ENCODE measurements around the gene ATP5F1B. TPM values are rescaled to one million over a fixed set of nuclear protein-coding genes. Genes with fewer than 3 reads are reported as not detected.

ATP5F1B gene
- total RNA-seq, 1 experiment from 2014 or later: 999 TPM

DNA sequence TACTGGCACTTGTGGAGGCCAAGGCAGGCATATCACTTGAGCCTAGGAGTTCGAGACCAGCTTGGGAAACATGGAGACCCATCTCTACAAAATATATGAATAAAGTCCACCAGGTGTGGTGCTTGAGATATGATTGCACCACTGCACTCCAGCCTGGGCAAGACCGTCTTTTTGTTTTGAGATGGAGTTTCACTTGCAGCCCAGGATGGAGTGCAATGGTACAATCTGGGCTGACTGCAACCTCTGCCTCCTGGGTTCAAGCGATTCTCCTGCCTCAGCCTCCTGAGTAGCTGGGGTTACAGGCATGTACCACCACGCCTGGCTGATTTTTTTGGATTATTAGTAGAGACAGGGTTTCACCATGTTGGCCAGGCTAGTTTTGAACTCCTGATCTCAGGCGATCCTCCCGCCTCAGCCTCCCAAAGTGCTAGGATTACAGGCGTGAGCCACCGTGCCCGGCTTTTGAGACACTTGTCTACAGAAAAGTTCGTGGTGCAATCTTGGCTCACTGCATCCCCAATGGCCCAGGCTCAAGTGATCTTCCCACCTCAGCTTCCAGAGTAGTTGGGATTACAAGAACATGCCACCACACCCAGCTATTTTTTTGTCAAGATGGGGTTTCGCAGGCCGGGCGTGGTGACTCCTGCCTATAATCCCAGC is 16.3 kb upstream of the ATP5F1B start:
- H3K27me3 ChIP-seq (ENCODE audit: control insufficient read depth, insufficient read depth, low read length): no peaks in the 10 kb centered on the region
- intact Hi-C loops (cut with micrococcal nuclease; ENCODE audit: unreplicated experiment) (no loop called here), in situ Hi-C loops (cut with HindIII; ENCODE audit: low pct_unique_long_range_greater_than_20kb, low sequenced_read_pairs) (no loop called here)
- H3K36me3 ChIP-seq (ENCODE audit: control insufficient read depth, insufficient read depth, low read length): peaks cover 22% of the 10 kb centered on the region
- H3K27ac ChIP-seq (ENCODE audit: low read length): no peak overlapping the region
- TF ChIP-seq TCF7L2 (IDR thresholded peaks at IDR 0.05; ENCODE audit: low read depth, low read length): no peak
- peak; percentile 70 for TF ChIP-seq POLR2AphosphoS5 (IDR thresholded peaks at IDR 0.05; ENCODE audit: low read depth, low read length)
- TF ChIP-seq, protein P1, sequence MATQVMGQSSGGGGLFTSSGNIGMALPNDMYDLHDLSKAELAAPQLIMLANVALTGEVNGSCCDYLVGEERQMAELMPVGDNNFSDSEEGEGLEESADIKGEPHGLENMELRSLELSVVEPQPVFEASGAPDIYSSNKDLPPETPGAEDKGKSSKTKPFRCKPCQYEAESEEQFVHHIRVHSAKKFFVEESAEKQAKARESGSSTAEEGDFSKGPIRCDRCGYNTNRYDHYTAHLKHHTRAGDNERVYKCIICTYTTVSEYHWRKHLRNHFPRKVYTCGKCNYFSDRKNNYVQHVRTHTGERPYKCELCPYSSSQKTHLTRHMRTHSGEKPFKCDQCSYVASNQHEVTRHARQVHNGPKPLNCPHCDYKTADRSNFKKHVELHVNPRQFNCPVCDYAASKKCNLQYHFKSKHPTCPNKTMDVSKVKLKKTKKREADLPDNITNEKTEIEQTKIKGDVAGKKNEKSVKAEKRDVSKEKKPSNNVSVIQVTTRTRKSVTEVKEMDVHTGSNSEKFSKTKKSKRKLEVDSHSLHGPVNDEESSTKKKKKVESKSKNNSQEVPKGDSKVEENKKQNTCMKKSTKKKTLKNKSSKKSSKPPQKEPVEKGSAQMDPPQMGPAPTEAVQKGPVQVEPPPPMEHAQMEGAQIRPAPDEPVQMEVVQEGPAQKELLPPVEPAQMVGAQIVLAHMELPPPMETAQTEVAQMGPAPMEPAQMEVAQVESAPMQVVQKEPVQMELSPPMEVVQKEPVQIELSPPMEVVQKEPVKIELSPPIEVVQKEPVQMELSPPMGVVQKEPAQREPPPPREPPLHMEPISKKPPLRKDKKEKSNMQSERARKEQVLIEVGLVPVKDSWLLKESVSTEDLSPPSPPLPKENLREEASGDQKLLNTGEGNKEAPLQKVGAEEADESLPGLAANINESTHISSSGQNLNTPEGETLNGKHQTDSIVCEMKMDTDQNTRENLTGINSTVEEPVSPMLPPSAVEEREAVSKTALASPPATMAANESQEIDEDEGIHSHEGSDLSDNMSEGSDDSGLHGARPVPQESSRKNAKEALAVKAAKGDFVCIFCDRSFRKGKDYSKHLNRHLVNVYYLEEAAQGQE (IDR thresholded peaks at IDR 0.05; ENCODE audit: insufficient read depth in 1 of 2, low read depth in 2 of 2, low read length in 1 of 2): no peak
- TF ChIP-seq SIN3A (IDR thresholded peaks at IDR 0.05; ENCODE audit: borderline replicate concordance, insufficient read depth, low read depth, low read length): no peak
- TF ChIP-seq, protein P2, sequence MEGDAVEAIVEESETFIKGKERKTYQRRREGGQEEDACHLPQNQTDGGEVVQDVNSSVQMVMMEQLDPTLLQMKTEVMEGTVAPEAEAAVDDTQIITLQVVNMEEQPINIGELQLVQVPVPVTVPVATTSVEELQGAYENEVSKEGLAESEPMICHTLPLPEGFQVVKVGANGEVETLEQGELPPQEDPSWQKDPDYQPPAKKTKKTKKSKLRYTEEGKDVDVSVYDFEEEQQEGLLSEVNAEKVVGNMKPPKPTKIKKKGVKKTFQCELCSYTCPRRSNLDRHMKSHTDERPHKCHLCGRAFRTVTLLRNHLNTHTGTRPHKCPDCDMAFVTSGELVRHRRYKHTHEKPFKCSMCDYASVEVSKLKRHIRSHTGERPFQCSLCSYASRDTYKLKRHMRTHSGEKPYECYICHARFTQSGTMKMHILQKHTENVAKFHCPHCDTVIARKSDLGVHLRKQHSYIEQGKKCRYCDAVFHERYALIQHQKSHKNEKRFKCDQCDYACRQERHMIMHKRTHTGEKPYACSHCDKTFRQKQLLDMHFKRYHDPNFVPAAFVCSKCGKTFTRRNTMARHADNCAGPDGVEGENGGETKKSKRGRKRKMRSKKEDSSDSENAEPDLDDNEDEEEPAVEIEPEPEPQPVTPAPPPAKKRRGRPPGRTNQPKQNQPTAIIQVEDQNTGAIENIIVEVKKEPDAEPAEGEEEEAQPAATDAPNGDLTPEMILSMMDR (IDR thresholded peaks at IDR 0.05): no peak
- POLR2A ChIA-PET: no interaction called here
- no TSS peak for BruUV-seq (replicated peaks)
- no peak overlapping the region for H3K4me3 ChIP-seq (ENCODE audit: low read depth in 2 of 2, low read length in 2 of 2)
- no peaks in the 10 kb centered on the region for H3K9me3 ChIP-seq (ENCODE audit: control insufficient read depth, insufficient read depth, low read depth, low read length)
- H3K4me1 ChIP-seq (ENCODE audit: control insufficient read depth, insufficient read depth, low read length): no peaks in the 10 kb centered on the region
- CTCF ChIA-PET: interaction anchor here (0.6 kb wide), 2 partner anchors 11 to 50 kb away, joined by 3 to 17 read pairs; no protein-coding TSS in a partner anchor
- ATAC-seq (peak; percentile 18; the same call in 1 of the 2 replicates), DNase-seq (ENCODE audit: low read depth, low spot score) (no peak)

DNA sequence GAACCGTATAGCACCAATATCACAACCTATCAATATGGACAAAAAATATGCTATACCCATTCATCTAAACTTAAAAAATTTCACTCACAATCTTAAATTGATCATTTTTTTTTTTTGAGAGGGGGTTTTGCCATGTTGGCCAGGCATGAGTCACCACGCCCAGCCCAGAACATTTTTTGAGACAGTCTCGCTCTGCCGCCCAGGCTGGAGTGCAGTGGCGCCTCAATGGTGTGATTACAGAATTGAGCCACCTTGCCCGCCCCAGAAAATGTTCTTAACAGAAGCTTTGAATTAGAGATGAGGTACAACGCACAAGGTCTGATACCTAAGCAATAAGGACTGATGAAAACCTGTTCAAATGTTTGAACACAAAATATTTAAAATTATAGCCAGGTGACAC is 15.8 kb upstream of the ATP5F1B start:
- POLR2A ChIA-PET: no interaction called here
- no TSS peak for BruUV-seq (replicated peaks)
- Histone ChIP-seq H3K27ac (ENCODE audit: low read length) (no peak overlapping the region), H3K4me3 (ENCODE audit: low read depth in 2 of 2, low read length in 2 of 2) (no peak overlapping the region), H3K36me3 (ENCODE audit: control insufficient read depth, insufficient read depth, low read length) (peaks cover 21% of the 10 kb centered on the region), H3K9me3 (ENCODE audit: control insufficient read depth, insufficient read depth, low read depth, low read length) (no peaks in the 10 kb centered on the region), H3K27me3 (ENCODE audit: control insufficient read depth, insufficient read depth, low read length) (no peaks in the 10 kb centered on the region), H3K4me1 (ENCODE audit: control insufficient read depth, insufficient read depth, low read length) (no peaks in the 10 kb centered on the region)
- TF ChIP-seq POLR2AphosphoS5 (IDR thresholded peaks at IDR 0.05; ENCODE audit: low read depth, low read length) (no peak), TCF7L2 (IDR thresholded peaks at IDR 0.05; ENCODE audit: low read depth, low read length) (no peak), SIN3A (IDR thresholded peaks at IDR 0.05; ENCODE audit: borderline replicate concordance, insufficient read depth, low read depth, low read length) (no peak)
- TF ChIP-seq, protein P1 (IDR thresholded peaks at IDR 0.05; ENCODE audit: insufficient read depth in 1 of 2, low read depth in 2 of 2, low read length in 1 of 2): no peak
- TF ChIP-seq, protein P2 (IDR thresholded peaks at IDR 0.05): no peak
- in situ Hi-C loops (cut with HindIII; ENCODE audit: low pct_unique_long_range_greater_than_20kb, low sequenced_read_pairs) (no loop called here), intact Hi-C loops (cut with micrococcal nuclease; ENCODE audit: unreplicated experiment) (no loop called here)
- CTCF ChIA-PET: no interaction called here
- ATAC-seq (no peak), DNase-seq (ENCODE audit: low read depth, low spot score) (no peak)
